ENCODE results near the gene DLST. TPM values are rescaled to one million over a fixed set of nuclear protein-coding genes. Genes with fewer than 3 reads are reported as not detected.

DLST gene
- total and polyA plus RNA-seq, 7 donors = 66.1 to 114 (median 72.4) TPM

DNA sequence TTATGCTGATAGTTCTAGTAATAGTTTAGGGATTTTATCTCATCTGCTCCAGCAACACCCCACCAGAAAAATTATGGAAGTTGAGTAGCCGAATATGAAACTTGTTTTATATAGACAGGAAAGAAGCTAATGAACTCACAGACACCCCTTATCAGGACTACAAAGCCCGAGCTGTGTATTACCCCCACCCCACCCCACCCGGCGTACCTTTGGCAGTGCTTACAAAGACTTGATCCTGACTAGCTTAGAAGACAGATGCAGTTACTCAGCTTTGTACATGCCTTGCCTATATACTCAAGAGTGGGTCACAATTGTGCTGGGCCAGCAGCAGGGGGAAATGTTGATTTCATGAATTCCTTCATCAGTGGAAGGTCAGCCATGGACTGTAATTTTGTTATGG lies 28.1 kb upstream of the DLST start:
- no peak for TF ChIP-seq POLR2A (IDR thresholded peaks at IDR 0.05)
- TF ChIP-seq EP300 (IDR thresholded peaks at IDR 0.05) = no peak
- TF ChIP-seq, protein P1, sequence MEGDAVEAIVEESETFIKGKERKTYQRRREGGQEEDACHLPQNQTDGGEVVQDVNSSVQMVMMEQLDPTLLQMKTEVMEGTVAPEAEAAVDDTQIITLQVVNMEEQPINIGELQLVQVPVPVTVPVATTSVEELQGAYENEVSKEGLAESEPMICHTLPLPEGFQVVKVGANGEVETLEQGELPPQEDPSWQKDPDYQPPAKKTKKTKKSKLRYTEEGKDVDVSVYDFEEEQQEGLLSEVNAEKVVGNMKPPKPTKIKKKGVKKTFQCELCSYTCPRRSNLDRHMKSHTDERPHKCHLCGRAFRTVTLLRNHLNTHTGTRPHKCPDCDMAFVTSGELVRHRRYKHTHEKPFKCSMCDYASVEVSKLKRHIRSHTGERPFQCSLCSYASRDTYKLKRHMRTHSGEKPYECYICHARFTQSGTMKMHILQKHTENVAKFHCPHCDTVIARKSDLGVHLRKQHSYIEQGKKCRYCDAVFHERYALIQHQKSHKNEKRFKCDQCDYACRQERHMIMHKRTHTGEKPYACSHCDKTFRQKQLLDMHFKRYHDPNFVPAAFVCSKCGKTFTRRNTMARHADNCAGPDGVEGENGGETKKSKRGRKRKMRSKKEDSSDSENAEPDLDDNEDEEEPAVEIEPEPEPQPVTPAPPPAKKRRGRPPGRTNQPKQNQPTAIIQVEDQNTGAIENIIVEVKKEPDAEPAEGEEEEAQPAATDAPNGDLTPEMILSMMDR (IDR thresholded peaks at IDR 0.05) = no peak
- no peak for TF ChIP-seq POLR2AphosphoS5 (IDR thresholded peaks at IDR 0.05)
- DNase-seq = no peak
- H3K27ac ChIP-seq = peak overlapping the region in 3 of 4 donors; percentile 40 to 74 (median 56)
- WGBS, 2 donors = 10 to 45% methylated on average over 4 of the region's 4 CpGs
- no peaks in the 10 kb centered on the region for H3K9me3 ChIP-seq
- H3K4me3 ChIP-seq = no peak overlapping the region
- no peaks in the 10 kb centered on the region for H3K36me3 ChIP-seq
- intact Hi-C loops (cut with DNase I) = no loop called here
- H3K27me3 ChIP-seq = no peaks in the 10 kb centered on the region
- peaks cover 0 to 21% (median 19%) of the 10 kb centered on the region in 4 donors for H3K4me1 ChIP-seq

DNA sequence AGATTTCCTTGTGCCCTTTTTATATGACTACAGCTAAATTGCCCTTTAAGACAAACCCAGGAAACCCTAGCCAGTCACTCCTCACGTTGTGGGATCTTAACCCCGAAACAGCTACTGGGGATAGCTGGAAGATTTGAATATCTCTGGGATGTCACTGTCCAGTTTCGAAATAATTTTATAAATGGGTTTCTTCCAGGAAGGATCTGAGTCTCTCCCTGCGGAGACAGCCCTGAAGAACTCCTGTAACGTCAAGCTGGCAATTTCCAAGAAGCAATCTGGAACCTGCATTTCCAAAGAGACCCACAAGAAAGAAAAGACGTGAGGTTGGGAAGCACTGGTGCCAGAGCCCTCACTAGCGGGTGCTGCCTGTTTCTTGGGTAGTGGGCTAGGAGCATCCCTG lies 26.7 kb upstream of the DLST start:
- Histone ChIP-seq H3K4me3 (no peak overlapping the region), H3K27me3 (no peaks in the 10 kb centered on the region), H3K4me1 (peaks cover 0 to 21% (median 19%) of the 10 kb centered on the region in 4 donors), H3K27ac (no peak overlapping the region), H3K36me3 (no peaks in the 10 kb centered on the region), H3K9me3 (no peaks in the 10 kb centered on the region)
- DNase-seq = no peak
- intact Hi-C loops (cut with DNase I) = no loop called here
- 70 to 80% methylated on average over 7 of the region's 7 CpGs for WGBS, 2 donors
- TF ChIP-seq POLR2AphosphoS5 (IDR thresholded peaks at IDR 0.05) (no peak), POLR2A (IDR thresholded peaks at IDR 0.05) (no peak), EP300 (IDR thresholded peaks at IDR 0.05) (no peak)
- TF ChIP-seq, protein P1 (IDR thresholded peaks at IDR 0.05) = no peak

DNA sequence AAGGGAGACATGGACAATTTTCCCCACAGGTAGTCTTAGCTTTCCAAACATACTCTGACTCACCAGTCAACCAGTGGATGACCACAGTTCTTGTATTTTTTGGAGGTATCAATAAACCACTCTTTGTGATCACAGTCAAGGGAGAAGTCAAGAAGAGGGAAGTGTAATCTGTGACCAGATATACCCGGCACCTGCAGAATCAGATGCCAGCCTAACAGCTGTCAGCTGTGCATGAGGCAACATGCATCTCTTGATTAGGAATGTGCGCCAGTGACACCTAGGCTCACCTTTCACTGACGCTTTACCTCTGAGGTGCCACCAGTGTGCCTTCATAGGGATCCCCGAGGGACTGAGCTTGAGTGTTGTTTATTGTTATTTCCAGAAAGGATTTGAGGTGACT lies 25.8 kb upstream of the DLST start:
- no peaks in the 10 kb centered on the region for H3K9me3 ChIP-seq
- WGBS, 2 donors = 71 to 78% methylated on average over 4 of the region's 4 CpGs
- H3K27me3 ChIP-seq = no peaks in the 10 kb centered on the region
- TF ChIP-seq EP300 (IDR thresholded peaks at IDR 0.05) (no peak), POLR2AphosphoS5 (IDR thresholded peaks at IDR 0.05) (no peak), POLR2A (IDR thresholded peaks at IDR 0.05) (no peak)
- TF ChIP-seq, protein P1 (IDR thresholded peaks at IDR 0.05) = no peak
- peaks cover 0 to 27% (median 25%) of the 10 kb centered on the region in 4 donors for H3K4me1 ChIP-seq
- no peak overlapping the region for H3K27ac ChIP-seq
- no peaks in the 10 kb centered on the region for H3K36me3 ChIP-seq
- no peak for DNase-seq
- intact Hi-C loops (cut with DNase I) = no loop called here
- no peak overlapping the region for H3K4me3 ChIP-seq

DNA sequence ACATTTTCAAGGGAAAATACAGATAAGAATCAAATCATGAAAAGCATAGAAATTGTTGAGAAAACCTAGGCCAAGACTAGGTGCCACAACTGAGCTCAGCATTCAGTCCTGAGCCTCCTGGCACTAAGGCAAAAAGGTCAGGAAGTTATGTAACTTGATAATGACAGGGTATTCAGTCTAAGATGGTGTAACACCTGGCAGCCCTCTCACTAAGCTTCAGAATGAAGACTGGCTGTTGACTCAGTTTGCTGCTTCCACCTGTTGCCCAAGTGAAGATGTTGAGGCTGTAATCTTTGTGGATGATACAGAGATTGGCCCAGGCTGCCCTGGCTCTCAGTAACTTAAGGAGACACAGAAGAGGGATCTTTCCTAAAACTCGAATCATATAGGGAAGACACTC lies 25.4 kb upstream of the DLST start:
- no peaks in the 10 kb centered on the region for H3K36me3 ChIP-seq
- H3K4me3 ChIP-seq = no peak overlapping the region
- H3K4me1 ChIP-seq = peaks cover 0 to 30% (median 26%) of the 10 kb centered on the region in 4 donors
- no peaks in the 10 kb centered on the region for H3K9me3 ChIP-seq
- TF ChIP-seq POLR2AphosphoS5 (IDR thresholded peaks at IDR 0.05) = no peak
- no peak for TF ChIP-seq EP300 (IDR thresholded peaks at IDR 0.05)
- no peak for TF ChIP-seq POLR2A (IDR thresholded peaks at IDR 0.05)
- TF ChIP-seq, protein P1 (IDR thresholded peaks at IDR 0.05) = no peak
- WGBS, 2 donors = 81 to 91% methylated on average over 1 of the region's 1 CpG
- DNase-seq = no peak
- no peak overlapping the region for H3K27ac ChIP-seq
- intact Hi-C loops (cut with DNase I) = no loop called here
- no peaks in the 10 kb centered on the region for H3K27me3 ChIP-seq

DNA sequence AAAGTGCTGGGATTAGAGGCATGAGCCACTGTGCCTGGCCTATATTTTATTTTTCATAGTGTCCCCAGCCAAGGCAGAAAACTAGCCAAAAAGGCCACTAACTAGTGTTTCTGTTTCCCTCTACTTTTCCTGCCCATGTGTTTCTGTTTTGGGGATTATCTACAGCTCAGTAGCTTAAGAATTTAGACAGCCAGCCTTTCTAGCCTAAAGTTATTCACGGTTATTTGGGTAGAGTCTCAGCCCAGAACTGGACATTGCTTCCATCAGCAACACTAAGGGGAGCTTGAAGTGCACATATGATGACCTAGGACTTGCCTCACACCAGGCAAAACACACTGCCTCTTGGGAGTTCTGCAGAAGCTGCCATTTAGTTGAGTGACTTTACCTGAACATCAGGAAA lies 23.7 kb upstream of the DLST start:
- H3K27me3 ChIP-seq = no peaks in the 10 kb centered on the region
- WGBS, 2 donors = 73 to 80% methylated on average over 1 of the region's 1 CpG
- peaks cover 0 to 24% (median 20%) of the 10 kb centered on the region in 4 donors for H3K4me1 ChIP-seq
- no peak overlapping the region for H3K27ac ChIP-seq
- TF ChIP-seq POLR2A (IDR thresholded peaks at IDR 0.05) = no peak
- no peak for TF ChIP-seq EP300 (IDR thresholded peaks at IDR 0.05)
- TF ChIP-seq POLR2AphosphoS5 (IDR thresholded peaks at IDR 0.05) = no peak
- TF ChIP-seq, protein P1 (IDR thresholded peaks at IDR 0.05) = no peak
- H3K36me3 ChIP-seq = no peaks in the 10 kb centered on the region
- intact Hi-C loops (cut with DNase I) = no loop called here
- H3K9me3 ChIP-seq = no peaks in the 10 kb centered on the region
- DNase-seq = no peak
- H3K4me3 ChIP-seq = no peak overlapping the region

Measured in sigmoid colon (tissue), 7 donors.